Stimulated activated memory B cell treated with anti-CD40 and anti-IgM and Interleukin-4, amounts not matched to agents 10 μg/mL and 1 μg/mL and 100 μg/mL, for 72 hours (primary cell): ENCODE data around the gene NFE2L3.
"Not testable (repeated sequence)": the region's sequence is repeated elsewhere in the genome, so short reads cannot be mapped to it uniquely, and the experiment has no call there.

Experiments used
- ATAC-seq: fragments of 150-1000 bp; cut with Tn5 transposase; 2 replicates; pipeline ENCODE4 v1.10.0; 2021
- H3K27ac Mint-ChIP-seq: one replicate; pipeline ENCODE4 v1.8.0; 2022; ENCODE audit warnings: mild to moderate bottlenecking, mixed read lengths
- H3K27me3 Mint-ChIP-seq: one replicate; pipeline ENCODE4 v1.8.0; 2022; ENCODE audit warnings: mixed read lengths
- H3K36me3 Mint-ChIP-seq: one replicate; pipeline ENCODE4 v1.8.0; 2022; ENCODE audit warnings: mixed read lengths
- H3K4me1 Mint-ChIP-seq: one replicate; pipeline ENCODE4 v1.8.0; 2022; ENCODE audit warnings: mixed read lengths
- H3K4me3 Mint-ChIP-seq: one replicate; pipeline ENCODE4 v1.8.0; 2022; ENCODE audit warnings: mild to moderate bottlenecking, moderate library complexity, mixed read lengths
- H3K9me3 Mint-ChIP-seq: one replicate; pipeline ENCODE4 v1.8.0; 2022; ENCODE audit warnings: mixed read lengths

The NFE2L3 gene

GRCh38 chr7:26170663-26171062 is 18.7 kb downstream of the NFE2L3 start:
- Mint-ChIP-seq H3K36me3 (peaks cover 16% of the 10 kb centered on the region), H3K27me3 (no peaks in the 10 kb centered on the region), H3K27ac (no peak overlapping the region), H3K9me3 (no peaks in the 10 kb centered on the region), H3K4me1 (peaks cover 13% of the 10 kb centered on the region), H3K4me3 (no peak overlapping the region)
- ATAC-seq: no peak

GRCh38 chr7:26171601-26172000 is 19.6 kb downstream of the NFE2L3 start:
- H3K27ac Mint-ChIP-seq: no peak overlapping the region
- no peak for ATAC-seq

GRCh38 chr7:26172048-26172447 is 20.1 kb downstream of the NFE2L3 start:
- no peak overlapping the region for H3K4me3 Mint-ChIP-seq
- H3K27ac Mint-ChIP-seq: no peak overlapping the region
- H3K4me1 Mint-ChIP-seq: peaks cover 6% of the 10 kb centered on the region
- H3K27me3 Mint-ChIP-seq: no peaks in the 10 kb centered on the region
- no peak for ATAC-seq
- H3K36me3 Mint-ChIP-seq: peaks cover 16% of the 10 kb centered on the region
- H3K9me3 Mint-ChIP-seq: no peaks in the 10 kb centered on the region

More at GRCh38 chr7:26171601-26172000, 19.6 kb downstream of the NFE2L3 start:
- no peak overlapping the region for H3K4me3 Mint-ChIP-seq
- H3K27me3 Mint-ChIP-seq: no peaks in the 10 kb centered on the region
- H3K9me3 Mint-ChIP-seq: no peaks in the 10 kb centered on the region
- peaks cover 16% of the 10 kb centered on the region for H3K36me3 Mint-ChIP-seq
- H3K4me1 Mint-ChIP-seq: peaks cover 11% of the 10 kb centered on the region

- H3K36me3 Mint-ChIP-seq: peaks cover 10% of the 10 kb centered on the region
- not testable (repeated sequence) for H3K4me3 Mint-ChIP-seq, H3K27ac Mint-ChIP-seq, H3K9me3 Mint-ChIP-seq, H3K4me1 Mint-ChIP-seq, H3K27me3 Mint-ChIP-seq, ATAC-seq
Observed at GRCh38 chr7:26175903-26176302, 23.9 kb downstream of the NFE2L3 start.

DNA sequence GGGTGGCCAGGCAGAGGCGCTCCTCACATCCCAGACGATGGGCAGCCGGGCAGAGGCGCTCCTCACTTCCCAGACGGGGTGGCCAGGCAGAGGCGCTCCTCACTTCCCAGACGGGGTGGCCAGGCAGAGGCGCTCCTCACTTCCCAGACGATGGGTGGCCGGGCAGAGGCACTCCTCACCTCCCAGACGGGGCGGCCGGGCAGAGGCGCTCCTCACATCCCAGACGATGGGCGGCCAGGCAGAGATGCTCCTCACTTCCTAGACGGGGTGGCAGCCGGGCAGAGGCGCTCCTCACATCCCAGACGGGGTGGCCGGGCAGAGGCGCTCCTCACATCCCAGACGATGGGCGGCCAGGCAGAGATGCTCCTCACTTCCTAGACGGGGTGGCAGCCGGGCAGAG is 24.7 kb downstream of the NFE2L3 start:
- H3K27ac Mint-ChIP-seq, H3K4me1 Mint-ChIP-seq, ATAC-seq, H3K9me3 Mint-ChIP-seq, H3K4me3 Mint-ChIP-seq, H3K27me3 Mint-ChIP-seq: not testable (repeated sequence)
- peaks cover 10% of the 10 kb centered on the region for H3K36me3 Mint-ChIP-seq

DNA sequence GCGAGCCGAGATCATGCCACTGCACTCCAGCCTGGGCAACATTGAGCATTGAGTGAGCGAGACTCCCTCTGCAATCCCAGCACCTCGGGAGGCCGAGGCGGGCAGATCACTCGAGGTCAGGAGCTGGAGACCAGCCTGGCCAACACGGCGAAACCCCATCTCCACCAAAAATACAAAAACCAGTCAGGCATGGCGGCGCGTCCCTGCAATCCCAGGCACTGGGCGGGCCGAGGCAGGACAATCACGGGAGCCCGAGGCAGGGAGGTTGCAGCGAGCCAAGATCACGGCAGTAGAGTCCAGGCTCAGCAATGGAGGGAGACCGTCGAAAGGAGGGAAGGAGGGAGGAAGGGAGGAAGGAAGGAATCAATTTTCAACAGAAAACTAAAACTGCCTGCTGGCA is 25.3 kb downstream of the NFE2L3 start:
- peaks cover 12% of the 10 kb centered on the region for H3K4me1 Mint-ChIP-seq

DNA sequence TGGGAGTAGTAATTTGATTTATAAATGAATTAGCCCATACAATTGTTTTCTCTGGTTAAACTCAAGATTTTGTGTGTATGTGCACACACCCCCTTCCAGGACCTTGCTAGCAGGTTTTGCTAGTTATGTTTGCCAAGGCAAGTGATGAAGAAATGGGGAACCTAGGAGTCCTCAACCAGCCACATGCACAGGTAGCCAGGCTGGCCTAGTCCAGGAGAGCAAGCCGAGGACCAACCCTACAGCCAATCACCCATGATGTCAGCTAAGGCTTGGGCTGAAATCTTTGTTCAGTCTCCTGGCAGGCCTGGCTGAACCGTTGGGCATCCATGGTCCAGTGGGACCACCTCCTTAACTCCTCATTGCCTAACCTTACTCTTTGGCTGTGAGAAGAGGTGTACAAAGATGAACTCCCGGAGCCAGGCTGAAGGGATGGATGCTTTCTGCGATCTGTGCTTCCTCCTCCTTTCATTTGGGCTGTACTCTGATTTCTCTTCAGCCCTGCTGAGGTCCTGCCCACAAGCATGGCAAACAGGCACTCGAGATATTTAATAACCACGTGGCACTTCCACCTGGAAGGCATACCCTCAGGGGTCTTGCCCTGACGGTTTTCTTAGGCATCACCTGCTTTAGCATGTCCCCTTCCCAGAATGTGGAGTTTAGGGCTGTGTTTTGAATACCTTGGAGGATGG is 26.4 kb downstream of the NFE2L3 start:
- Mint-ChIP-seq H3K9me3 (no peaks in the 10 kb centered on the region), H3K4me3 (no peak overlapping the region), H3K27me3 (no peaks in the 10 kb centered on the region), H3K36me3 (peaks cover 10% of the 10 kb centered on the region), H3K27ac (no peak overlapping the region), H3K4me1 (peaks cover 12% of the 10 kb centered on the region)
- no peak for ATAC-seq

More for the DNA sequence above, 25.3 kb downstream of the NFE2L3 start:
- H3K4me3 Mint-ChIP-seq, H3K9me3 Mint-ChIP-seq, H3K27ac Mint-ChIP-seq, ATAC-seq, H3K27me3 Mint-ChIP-seq: not testable (repeated sequence)
- peaks cover 10% of the 10 kb centered on the region for H3K36me3 Mint-ChIP-seq

GRCh38 chr7:26179422-26179821 is 27.4 kb downstream of the NFE2L3 start:
- Mint-ChIP-seq H3K27me3 (no peaks in the 10 kb centered on the region), H3K4me1 (peaks cover 22% of the 10 kb centered on the region), H3K36me3 (peaks cover 1% of the 10 kb centered on the region), H3K4me3 (no peak overlapping the region), H3K9me3 (no peaks in the 10 kb centered on the region), H3K27ac (no peak overlapping the region)
- ATAC-seq: no peak

GRCh38 chr7:26179826-26180497 is 28.0 kb downstream of the NFE2L3 start:
- no peak for ATAC-seq
- H3K4me3 Mint-ChIP-seq: no peak overlapping the region
- no peak overlapping the region for H3K27ac Mint-ChIP-seq
- peaks cover 24% of the 10 kb centered on the region for H3K4me1 Mint-ChIP-seq
- H3K36me3 Mint-ChIP-seq: peaks cover under 1% of the 10 kb centered on the region
- H3K27me3 Mint-ChIP-seq: no peaks in the 10 kb centered on the region
- no peaks in the 10 kb centered on the region for H3K9me3 Mint-ChIP-seq

GRCh38 chr7:26180792-26181198 is 28.8 kb downstream of the NFE2L3 start:
- no peaks in the 10 kb centered on the region for H3K9me3 Mint-ChIP-seq
- H3K27me3 Mint-ChIP-seq: no peaks in the 10 kb centered on the region
- no peak for ATAC-seq
- no peak overlapping the region for H3K4me3 Mint-ChIP-seq
- H3K36me3 Mint-ChIP-seq: peaks cover 9% of the 10 kb centered on the region
- no peak overlapping the region for H3K27ac Mint-ChIP-seq
- peaks cover 32% of the 10 kb centered on the region for H3K4me1 Mint-ChIP-seq

GRCh38 chr7:26181474-26182227 is 29.7 kb downstream of the NFE2L3 start:
- H3K36me3 Mint-ChIP-seq: peaks cover 10% of the 10 kb centered on the region
- no peaks in the 10 kb centered on the region for H3K27me3 Mint-ChIP-seq
- H3K27ac Mint-ChIP-seq: no peak overlapping the region
- ATAC-seq: no peak
- H3K4me1 Mint-ChIP-seq: peaks cover 40% of the 10 kb centered on the region
- no peaks in the 10 kb centered on the region for H3K9me3 Mint-ChIP-seq
- no peak overlapping the region for H3K4me3 Mint-ChIP-seq

DNA sequence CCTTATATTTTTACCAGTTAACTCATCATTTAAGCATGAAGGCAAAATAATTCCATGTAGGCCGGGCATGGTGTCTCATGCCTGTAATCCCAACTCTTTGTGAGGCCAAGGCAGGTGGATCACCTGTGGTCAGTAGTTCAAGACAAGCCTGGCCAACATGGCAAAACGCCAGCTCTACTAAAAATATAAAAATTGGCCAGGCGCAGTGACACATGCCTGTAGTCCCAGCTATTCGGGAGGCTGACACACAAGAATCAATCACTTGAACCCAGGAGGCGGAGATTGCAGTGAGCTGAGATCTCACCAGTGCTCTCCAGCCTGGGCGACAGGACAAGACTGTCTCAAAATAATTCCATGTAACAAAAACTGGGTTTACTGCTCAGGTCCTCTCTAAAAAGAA is 30.3 kb downstream of the NFE2L3 start:
- no peak for ATAC-seq
- Mint-ChIP-seq H3K27ac (no peak overlapping the region), H3K4me1 (peaks cover 46% of the 10 kb centered on the region), H3K4me3 (no peak overlapping the region), H3K27me3 (no peaks in the 10 kb centered on the region), H3K9me3 (no peaks in the 10 kb centered on the region), H3K36me3 (peaks cover 10% of the 10 kb centered on the region)

DNA sequence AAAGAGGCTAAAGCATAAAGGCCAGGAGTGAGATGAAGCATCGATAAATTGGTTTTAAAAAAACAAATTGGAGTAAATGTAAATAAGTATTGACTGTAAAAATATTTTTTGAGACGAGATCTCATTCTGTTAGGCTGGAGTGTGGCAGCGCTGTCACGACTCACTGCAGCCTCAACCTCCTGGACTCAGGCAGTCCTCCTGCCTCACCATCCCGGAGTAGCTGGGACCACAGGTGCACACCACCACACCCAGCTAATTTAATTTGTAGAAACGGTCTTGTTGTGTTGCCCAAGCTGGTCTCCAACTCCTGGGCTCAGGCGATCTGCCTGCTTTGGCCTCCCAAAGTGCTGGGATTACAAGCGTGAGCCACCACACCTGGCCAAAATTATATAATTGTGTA is 30.7 kb downstream of the NFE2L3 start:
- Mint-ChIP-seq H3K27me3 (no peaks in the 10 kb centered on the region), H3K4me3 (no peak overlapping the region), H3K36me3 (peaks cover 10% of the 10 kb centered on the region), H3K9me3 (no peaks in the 10 kb centered on the region), H3K4me1 (peaks cover 49% of the 10 kb centered on the region), H3K27ac (no peak overlapping the region)
- ATAC-seq: no peak

DNA sequence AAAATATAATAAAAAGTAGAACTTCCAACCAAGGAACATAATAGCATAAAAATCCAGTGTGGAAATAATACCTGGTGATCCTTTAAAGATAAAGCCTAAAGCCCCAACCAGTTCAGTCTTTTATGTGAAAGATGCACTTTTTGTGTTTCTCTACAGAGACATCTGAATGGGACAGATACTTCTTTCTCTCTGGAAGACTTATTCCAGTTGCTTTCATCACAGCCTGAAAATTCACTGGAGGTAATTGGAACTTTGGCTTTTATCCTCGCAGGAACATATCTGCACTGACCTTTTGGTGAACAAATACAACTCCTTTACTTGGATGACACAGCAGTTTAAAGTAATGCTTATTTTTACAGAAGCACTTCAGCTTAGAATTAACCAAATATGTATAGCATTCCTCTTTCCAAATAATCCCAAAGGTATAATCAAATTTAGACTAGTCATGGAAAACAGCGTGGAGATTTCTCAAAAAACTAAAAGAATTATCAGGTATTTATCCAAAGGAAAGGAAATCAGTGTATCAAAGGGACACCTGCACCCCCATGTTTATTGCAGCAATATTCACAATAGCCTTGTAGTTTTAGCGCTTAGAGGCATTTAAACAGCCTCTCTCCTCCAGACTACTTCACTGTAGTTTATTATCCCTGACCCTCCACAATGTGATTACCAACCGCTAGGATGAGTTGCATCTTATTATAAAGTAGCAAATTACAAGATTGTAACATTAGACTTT is 31.7 kb downstream of the NFE2L3 start:
- no peak overlapping the region for H3K27ac Mint-ChIP-seq
- no peaks in the 10 kb centered on the region for H3K9me3 Mint-ChIP-seq
- no peak overlapping the region for H3K4me3 Mint-ChIP-seq
- H3K36me3 Mint-ChIP-seq: peaks cover 16% of the 10 kb centered on the region
- no peak for ATAC-seq
- H3K27me3 Mint-ChIP-seq: no peaks in the 10 kb centered on the region
- peaks cover 54% of the 10 kb centered on the region for H3K4me1 Mint-ChIP-seq
